ENCODE results near the gene ATP6V0E1.
"Not testable (repeated sequence)": the region's sequence is repeated elsewhere in the genome, so short reads cannot be mapped to it uniquely, and the experiment has no call there.

The ATP6V0E1 gene

GRCh38 chr5:173041881-173042762 lies 58.6 kb downstream of the ATP6V0E1 start:
- no peak for DNase-seq

GRCh38 chr5:173042763-173043107 lies 59.2 kb downstream of the ATP6V0E1 start:
- no peak for DNase-seq

GRCh38 chr5:173045474-173045873 lies 61.9 kb downstream of the ATP6V0E1 start:
- no peak for DNase-seq

GRCh38 chr5:173047096-173047837 lies 63.7 kb downstream of the ATP6V0E1 start:
- DNase-seq, result not testable (repeated sequence)

GRCh38 chr5:173047838-173048105 lies 64.2 kb downstream of the ATP6V0E1 start:
- DNase-seq, result no peak

- no peak for DNase-seq
Observed at GRCh38 chr5:173050791-173051190, 67.2 kb downstream of the ATP6V0E1 start.

- no peak for DNase-seq
Observed at GRCh38 chr5:173051746-173052145, 68.2 kb downstream of the ATP6V0E1 start.

GRCh38 chr5:173053041-173053440 lies 69.5 kb downstream of the ATP6V0E1 start:
- DNase-seq, result no peak

- DNase-seq, result no peak
Observed at GRCh38 chr5:173055042-173055721, 71.6 kb downstream of the ATP6V0E1 start.

GRCh38 chr5:173055722-173055982 lies 72.1 kb downstream of the ATP6V0E1 start:
- DNase-seq, result peak in 1 of 3 experiments; percentile 38

GRCh38 chr5:173055983-173056782 lies 72.6 kb downstream of the ATP6V0E1 start, which contains the start of gene CREBRF:
TSS of gene CREBRF (plus strand) at chr5:173056352. CDS start at chr5:173080776, 24,424 bp downstream.
- peak; percentile 87 to 94 (median 92) for DNase-seq

GRCh38 chr5:173056783-173057061 lies 73.2 kb downstream of the ATP6V0E1 start:
- DNase-seq, result no peak

- peak; percentile 89 to 96 (median 96) for DNase-seq
Observed at GRCh38 chr5:173057062-173057924, 73.7 kb downstream of the ATP6V0E1 start.

- DNase-seq, result no peak
Observed at GRCh38 chr5:173062141-173062540, 78.6 kb downstream of the ATP6V0E1 start.

- DNase-seq, result no peak
Observed at GRCh38 chr5:173065155-173065554, 81.6 kb downstream of the ATP6V0E1 start.

- DNase-seq, result no peak
Observed at GRCh38 chr5:173069671-173070070, 86.1 kb downstream of the ATP6V0E1 start.

- peak in 1 of 3 experiments; percentile 0 for DNase-seq
Observed at GRCh38 chr5:173075137-173075843, 91.7 kb downstream of the ATP6V0E1 start.

GRCh38 chr5:173075970-173076369 lies 92.4 kb downstream of the ATP6V0E1 start:
- no peak for DNase-seq

GRCh38 chr5:173076471-173076870 lies 92.9 kb downstream of the ATP6V0E1 start:
- DNase-seq, result not testable (repeated sequence)

- no peak for DNase-seq
Observed at GRCh38 chr5:173078878-173079277, 95.3 kb downstream of the ATP6V0E1 start.
